ENCODE results near the gene SEC14L3. TPM values are rescaled to one million over a fixed set of nuclear protein-coding genes. Genes with fewer than 3 reads are reported as not detected.

Gene SEC14L3
- total RNA-seq, 1 experiment from 2014 or later, result not detected

GRCh38 chr22:30439836-30440235, 32.0 kb downstream of the SEC14L3 start:
- H3K4me1 Mint-ChIP-seq, result peaks cover 17% of the 10 kb centered on the region
- peaks cover 29% of the 10 kb centered on the region for H3K9me3 Mint-ChIP-seq
- no peak overlapping the region for H3K27ac Mint-ChIP-seq
- no peak for ATAC-seq
- ChIA-PET CTCF (interaction anchor here (0.8 to 1.0 kb wide), 2 partner anchors 9 to 14 kb away, joined by 4 read pairs; partner anchors contain the start of gene MTFP1), POLR2A (no interaction called here)
- peaks cover 21% of the 10 kb centered on the region for H3K27me3 Mint-ChIP-seq (ENCODE audit: low read depth)
- no peak overlapping the region for H3K4me3 Mint-ChIP-seq
- no peak for DNase-seq (ENCODE audit: low spot score)
- H3K36me3 Mint-ChIP-seq, result peaks cover 12% of the 10 kb centered on the region
- TF ChIP-seq ZSCAN18 (CRISPR knock-in tag; IDR thresholded peaks at IDR 0.05), result no peak
- TF ChIP-seq ATF1 (CRISPR knock-in tag; IDR thresholded peaks at IDR 0.05), result no peak
- no peak for TF ChIP-seq RELA (CRISPR knock-in tag; IDR thresholded peaks at IDR 0.05; ENCODE audit: borderline replicate concordance)
- TF ChIP-seq JAZF1 (CRISPR knock-in tag; IDR thresholded peaks at IDR 0.05), result no peak
- no peak for TF ChIP-seq ARID4B (CRISPR knock-in tag; IDR thresholded peaks at IDR 0.05; ENCODE audit: borderline replicate concordance)
- no peak for TF ChIP-seq CDX4 (CRISPR knock-in tag; IDR thresholded peaks at IDR 0.05; ENCODE audit: borderline replicate concordance)
- TF ChIP-seq ZNF671 (CRISPR knock-in tag; IDR thresholded peaks at IDR 0.05), result no peak
- TF ChIP-seq MLX (CRISPR knock-in tag; IDR thresholded peaks at IDR 0.05), result no peak
- TF ChIP-seq OVOL2 (CRISPR knock-in tag; IDR thresholded peaks at IDR 0.05; ENCODE audit: borderline replicate concordance), result no peak
- TF ChIP-seq ZBTB43 (CRISPR knock-in tag; IDR thresholded peaks at IDR 0.05), result no peak
- no peak for TF ChIP-seq MXD4 (CRISPR knock-in tag; IDR thresholded peaks at IDR 0.05; ENCODE audit: borderline replicate concordance)
- no peak for TF ChIP-seq TEAD4 (CRISPR knock-in tag; IDR thresholded peaks at IDR 0.05)
- TF ChIP-seq ZNF138 (CRISPR knock-in tag; conservative IDR thresholded peaks at IDR 0.05), result no peak
- no peak for TF ChIP-seq E2F1 (CRISPR knock-in tag; IDR thresholded peaks at IDR 0.05)
- no peak for TF ChIP-seq ATF6 (CRISPR knock-in tag; IDR thresholded peaks at IDR 0.05)
- no peak for TF ChIP-seq IRF2 (CRISPR knock-in tag; IDR thresholded peaks at IDR 0.05; ENCODE audit: borderline replicate concordance, low read depth)
- no peak for TF ChIP-seq ZNF281 (CRISPR knock-in tag; IDR thresholded peaks at IDR 0.05)
- no peak for TF ChIP-seq PRRX2 (CRISPR knock-in tag; IDR thresholded peaks at IDR 0.05)
- no peak for TF ChIP-seq AFF4 (CRISPR knock-in tag; IDR thresholded peaks at IDR 0.05; ENCODE audit: borderline replicate concordance)

Data from WTC11 (cell line).